Bone marrow (tissue), 2 donors: ENCODE results near the gene PLCZ1.
"Not testable (repeated sequence)": the region's sequence is repeated elsewhere in the genome, so short reads cannot be mapped to it uniquely, and the experiment has no call there.

ENCODE experiments used
- DNase-seq, 2 donors: peaks; one replicate each; lab custom pipeline; 2025; lab: John Stamatoyannopoulos, UW

PLCZ1 gene

GRCh38 chr12:18737819-18738218 lies at the start of gene PLCZ1, which contains the start of gene CAPZA3:
PLCZ1 (minus strand) TSS chr12:18738012; CDS start chr12:18737371, 641 bp downstream.
CAPZA3 (plus strand) TSS chr12:18738119; CDS start chr12:18738269, 150 bp downstream.
- no peak for DNase-seq

- not testable (repeated sequence) for DNase-seq
These were observed 47.7 kb upstream of the PLCZ1 start for GRCh38 chr12:18785465-18785864.

GRCh38 chr12:18782827-18783226 lies 45.0 kb upstream of the PLCZ1 start:
- no peak for DNase-seq

- not testable (repeated sequence) for DNase-seq
These were observed 28.7 kb upstream of the PLCZ1 start for GRCh38 chr12:18766479-18766878.

- DNase-seq, result no peak
These were observed 17.5 kb upstream of the PLCZ1 start for GRCh38 chr12:18755341-18755740.

- no peak for DNase-seq
These were observed 16.4 kb upstream of the PLCZ1 start for GRCh38 chr12:18754124-18754707.

GRCh38 chr12:18753481-18754123 lies 15.8 kb upstream of the PLCZ1 start:
- DNase-seq, result no peak

- DNase-seq, result no peak
These were observed 15.1 kb upstream of the PLCZ1 start for GRCh38 chr12:18752947-18753346.

GRCh38 chr12:18752280-18752920 lies 14.6 kb upstream of the PLCZ1 start:
- DNase-seq, result no peak

- no peak for DNase-seq
These were observed 14.1 kb upstream of the PLCZ1 start for GRCh38 chr12:18751866-18752265.

- DNase-seq, result no peak
These were observed 12.3 kb upstream of the PLCZ1 start for GRCh38 chr12:18750085-18750484.

- no peak for DNase-seq
These were observed 11.7 kb upstream of the PLCZ1 start for GRCh38 chr12:18749386-18749957.

- no peak for DNase-seq
These were observed 10.1 kb upstream of the PLCZ1 start for GRCh38 chr12:18747895-18748294.

- DNase-seq, result no peak
These were observed 6.7 kb downstream of the PLCZ1 start for GRCh38 chr12:18731156-18731555.

GRCh38 chr12:18723752-18724151 lies 14.1 kb downstream of the PLCZ1 start:
- DNase-seq, result no peak

GRCh38 chr12:18721452-18721851 lies 16.4 kb downstream of the PLCZ1 start:
- no peak for DNase-seq

GRCh38 chr12:18720690-18721089 lies 17.1 kb downstream of the PLCZ1 start:
- no peak for DNase-seq

- DNase-seq, result no peak
These were observed 17.8 kb downstream of the PLCZ1 start for GRCh38 chr12:18719922-18720510.

- no peak for DNase-seq
These were observed 19.4 kb downstream of the PLCZ1 start for GRCh38 chr12:18718462-18718861.

- DNase-seq, result no peak
These were observed 21.6 kb downstream of the PLCZ1 start for GRCh38 chr12:18716236-18716635.

- DNase-seq, result no peak
These were observed 31.0 kb downstream of the PLCZ1 start for GRCh38 chr12:18706798-18707197.

- DNase-seq, result no peak
These were observed 33.9 kb downstream of the PLCZ1 start for GRCh38 chr12:18703911-18704310.

GRCh38 chr12:18703321-18703720 lies 34.5 kb downstream of the PLCZ1 start:
- DNase-seq, result no peak
